ENCODE results near the gene THAP7. TPM values are rescaled to one million over a fixed set of nuclear protein-coding genes. Genes with fewer than 3 reads are reported as not detected.
A peak's percentile ranks its signal among the peaks of the same experiment; 100 is the strongest.

The THAP7 gene
- total and polyA plus RNA-seq, 9 of the 15 experiments (the other 6 are each of a cell fraction or from before 2014, with no cell fraction given), result 7.9 to 263 (median 84.1) TPM

GRCh38 chr22:21047035-21047661 lies 45.2 kb upstream of the THAP7 start (continued):
- TF ChIP-seq, protein P1, sequence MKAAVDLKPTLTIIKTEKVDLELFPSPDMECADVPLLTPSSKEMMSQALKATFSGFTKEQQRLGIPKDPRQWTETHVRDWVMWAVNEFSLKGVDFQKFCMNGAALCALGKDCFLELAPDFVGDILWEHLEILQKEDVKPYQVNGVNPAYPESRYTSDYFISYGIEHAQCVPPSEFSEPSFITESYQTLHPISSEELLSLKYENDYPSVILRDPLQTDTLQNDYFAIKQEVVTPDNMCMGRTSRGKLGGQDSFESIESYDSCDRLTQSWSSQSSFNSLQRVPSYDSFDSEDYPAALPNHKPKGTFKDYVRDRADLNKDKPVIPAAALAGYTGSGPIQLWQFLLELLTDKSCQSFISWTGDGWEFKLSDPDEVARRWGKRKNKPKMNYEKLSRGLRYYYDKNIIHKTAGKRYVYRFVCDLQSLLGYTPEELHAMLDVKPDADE (conservative IDR thresholded peaks at IDR 0.05; ENCODE audit: control insufficient read depth, low read depth, low read length), result peak; percentile 15; the same call in 1 of the 2 replicates
- TF ChIP-seq CC2D1A (IDR thresholded peaks at IDR 0.05), result no peak
- TF ChIP-seq SETDB1 (IDR thresholded peaks at IDR 0.05; ENCODE audit: low read length), result peak; percentile 69
- TF ChIP-seq, protein P2, sequence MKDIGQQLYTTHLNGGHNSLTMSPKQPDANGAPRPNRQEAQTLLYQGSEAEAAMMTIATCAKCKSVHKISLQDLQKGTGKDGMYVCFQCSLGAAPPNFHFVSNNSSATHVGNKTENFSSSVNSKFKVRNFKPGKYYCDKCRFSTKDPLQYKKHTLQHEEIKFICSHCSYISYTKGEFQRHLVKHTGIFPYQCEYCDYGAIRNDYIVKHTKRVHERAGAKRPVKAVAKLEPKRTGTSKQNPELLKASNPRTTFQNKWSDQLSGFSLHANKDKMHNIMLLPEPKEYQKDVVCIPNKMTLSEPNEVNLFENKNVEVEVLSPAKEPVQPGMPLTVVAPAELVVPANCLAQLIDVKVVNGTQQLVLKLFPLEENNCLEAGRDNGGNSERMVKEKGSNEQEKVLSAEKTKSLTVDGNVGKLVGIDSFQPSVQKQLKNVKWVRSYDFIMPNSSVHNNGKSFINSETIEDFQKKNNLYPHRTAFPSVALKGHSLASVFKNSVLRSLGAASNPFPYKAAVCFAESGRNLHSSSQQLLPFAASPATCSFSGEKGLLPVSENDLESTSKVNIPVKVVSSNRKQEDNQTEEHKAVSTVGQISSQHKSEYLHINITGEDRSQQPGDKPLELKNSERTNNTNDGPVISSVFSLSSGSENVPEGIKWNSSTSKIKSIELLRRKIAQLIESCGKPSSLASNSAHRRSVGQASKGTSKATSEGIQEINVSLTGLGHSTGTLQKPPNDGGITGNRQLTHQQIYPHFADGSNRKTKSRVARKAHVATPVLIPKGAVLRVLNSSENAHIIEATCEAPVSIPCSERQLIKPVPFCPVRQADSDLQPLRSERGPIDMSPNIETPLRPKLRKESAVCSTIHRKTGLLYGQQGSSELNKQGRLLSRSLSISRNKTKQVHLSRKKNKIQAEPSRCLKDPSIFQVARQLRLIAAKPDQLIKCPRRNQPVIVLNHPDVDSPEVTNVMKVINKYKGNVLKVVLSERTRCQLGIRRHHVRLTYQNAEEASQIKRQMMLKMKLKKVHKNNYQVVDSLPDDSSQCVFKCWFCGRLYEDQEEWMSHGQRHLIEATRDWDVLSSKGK (CRISPR knock-in tag; IDR thresholded peaks at IDR 0.05), result no peak
- TF ChIP-seq SMAD1 (IDR thresholded peaks at IDR 0.05; ENCODE audit: low read depth, low read length, partially characterized antibody), result peak; percentile 34
- 0 out of 2 replicates have a peak, but pooled peaks have one; percentile 7 for TF ChIP-seq TAF7 (tag; IDR thresholded peaks at IDR 0.05)
- no peak for TF ChIP-seq SPI1 (IDR thresholded peaks at IDR 0.05; ENCODE audit: borderline replicate concordance, low read depth, low read length)
- TF ChIP-seq ATF1 (CRISPR knock-in tag; IDR thresholded peaks at IDR 0.05), result 0 out of 2 replicates have a peak, but pooled peaks have one; percentile 26
- TF ChIP-seq ATF1 (tag; IDR thresholded peaks at IDR 0.05), result no peak
- TF ChIP-seq ZNF449 (CRISPR knock-in tag; IDR thresholded peaks at IDR 0.05), result no peak
- TF ChIP-seq NUFIP1 (IDR thresholded peaks at IDR 0.05; ENCODE audit: partially characterized antibody), result no peak
- TF ChIP-seq ZNF785 (CRISPR knock-in tag; IDR thresholded peaks at IDR 0.05), result no peak
- TF ChIP-seq ZNF57 (CRISPR knock-in tag; IDR thresholded peaks at IDR 0.05), result no peak
- TF ChIP-seq HNRNPLL (IDR thresholded peaks at IDR 0.05; ENCODE audit: low read depth, low read length, poor library complexity, severe bottlenecking), result no peak
- TF ChIP-seq HDAC6 (IDR thresholded peaks at IDR 0.05; ENCODE audit: low read depth, low read length), result no peak
- TF ChIP-seq NR3C1 (CRISPR knock-in tag; IDR thresholded peaks at IDR 0.05), result no peak
- TF ChIP-seq ETV1 (tag; conservative IDR thresholded peaks at IDR 0.05; ENCODE audit: low read depth), result no peak
- TF ChIP-seq, protein P3, sequence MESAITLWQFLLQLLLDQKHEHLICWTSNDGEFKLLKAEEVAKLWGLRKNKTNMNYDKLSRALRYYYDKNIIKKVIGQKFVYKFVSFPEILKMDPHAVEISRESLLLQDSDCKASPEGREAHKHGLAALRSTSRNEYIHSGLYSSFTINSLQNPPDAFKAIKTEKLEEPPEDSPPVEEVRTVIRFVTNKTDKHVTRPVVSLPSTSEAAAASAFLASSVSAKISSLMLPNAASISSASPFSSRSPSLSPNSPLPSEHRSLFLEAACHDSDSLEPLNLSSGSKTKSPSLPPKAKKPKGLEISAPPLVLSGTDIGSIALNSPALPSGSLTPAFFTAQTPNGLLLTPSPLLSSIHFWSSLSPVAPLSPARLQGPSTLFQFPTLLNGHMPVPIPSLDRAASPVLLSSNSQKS (CRISPR knock-in tag; IDR thresholded peaks at IDR 0.05), result no peak
- TF ChIP-seq SUPT5H (IDR thresholded peaks at IDR 0.05), result no peak
- no peak for TF ChIP-seq ZKSCAN8 (CRISPR knock-in tag; IDR thresholded peaks at IDR 0.05)
- TF ChIP-seq ZNF121 (CRISPR knock-in tag; conservative IDR thresholded peaks at IDR 0.05), result 0 out of 2 replicates have a peak, but pooled peaks have one; percentile 23
- no peak for TF ChIP-seq L3MBTL2 (IDR thresholded peaks at IDR 0.05)
- no peak for TF ChIP-seq TAF9B (IDR thresholded peaks at IDR 0.05; ENCODE audit: partially characterized antibody)
- TF ChIP-seq ZNF274 (IDR thresholded peaks at IDR 0.05; ENCODE audit: borderline replicate concordance, low read depth, low read length), result no peak
